Measurements from ENCODE around the gene KDM3B. TPM values are rescaled to one million over a fixed set of nuclear protein-coding genes. Genes with fewer than 3 reads are reported as not detected.

Gene KDM3B
- total and polyA plus RNA-seq, 9 of the 15 experiments (the other 6 are each of a cell fraction or from before 2014, with no cell fraction given): 13.8 to 62.8 (median 41.9) TPM

DNA sequence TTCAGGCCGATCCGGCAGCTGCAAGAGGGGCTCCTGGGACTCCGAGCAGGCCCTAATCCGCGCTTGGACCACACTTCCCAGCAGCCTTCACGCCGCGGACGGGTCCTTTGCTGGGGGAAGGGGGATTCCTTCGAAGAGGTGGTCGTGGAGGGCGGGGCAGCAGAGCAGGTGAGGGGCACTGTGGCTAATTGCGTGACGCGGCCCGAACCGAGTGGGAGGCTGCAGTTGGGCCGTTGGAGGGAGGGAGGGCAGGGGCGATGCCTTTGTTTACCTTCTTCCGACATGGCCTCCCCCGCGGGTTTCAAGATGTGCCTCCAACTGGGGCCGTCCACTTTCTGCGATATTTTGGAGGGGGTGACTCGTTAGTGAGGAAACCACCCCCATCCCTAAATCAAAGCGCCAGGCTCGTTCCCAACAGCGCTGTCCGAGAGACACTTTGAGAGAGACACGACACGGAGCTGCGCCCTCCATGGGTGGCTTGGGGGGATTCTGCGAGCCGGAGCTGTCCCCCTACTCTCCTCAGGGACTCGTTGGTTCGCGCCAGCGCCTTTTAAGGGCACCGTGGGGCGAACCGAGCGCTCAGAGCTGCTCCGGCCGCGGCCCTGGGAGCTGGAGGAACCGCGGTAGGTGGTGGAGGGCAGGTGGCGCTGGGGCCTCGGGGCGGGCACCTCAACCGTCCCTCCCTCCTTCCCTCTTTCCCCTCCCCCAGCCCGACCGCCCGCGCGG lies 14.6 kb upstream of the KDM3B start, which contains the start of gene FAM53C (continued):
- TF ChIP-seq, protein P1, sequence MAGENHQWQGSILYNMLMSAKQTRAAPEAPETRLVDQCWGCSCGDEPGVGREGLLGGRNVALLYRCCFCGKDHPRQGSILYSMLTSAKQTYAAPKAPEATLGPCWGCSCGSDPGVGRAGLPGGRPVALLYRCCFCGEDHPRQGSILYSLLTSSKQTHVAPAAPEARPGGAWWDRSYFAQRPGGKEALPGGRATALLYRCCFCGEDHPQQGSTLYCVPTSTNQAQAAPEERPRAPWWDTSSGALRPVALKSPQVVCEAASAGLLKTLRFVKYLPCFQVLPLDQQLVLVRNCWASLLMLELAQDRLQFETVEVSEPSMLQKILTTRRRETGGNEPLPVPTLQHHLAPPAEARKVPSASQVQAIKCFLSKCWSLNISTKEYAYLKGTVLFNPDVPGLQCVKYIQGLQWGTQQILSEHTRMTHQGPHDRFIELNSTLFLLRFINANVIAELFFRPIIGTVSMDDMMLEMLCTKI (IDR thresholded peaks at IDR 0.05; ENCODE audit: partially characterized antibody): no peak
- TF ChIP-seq, protein P2, sequence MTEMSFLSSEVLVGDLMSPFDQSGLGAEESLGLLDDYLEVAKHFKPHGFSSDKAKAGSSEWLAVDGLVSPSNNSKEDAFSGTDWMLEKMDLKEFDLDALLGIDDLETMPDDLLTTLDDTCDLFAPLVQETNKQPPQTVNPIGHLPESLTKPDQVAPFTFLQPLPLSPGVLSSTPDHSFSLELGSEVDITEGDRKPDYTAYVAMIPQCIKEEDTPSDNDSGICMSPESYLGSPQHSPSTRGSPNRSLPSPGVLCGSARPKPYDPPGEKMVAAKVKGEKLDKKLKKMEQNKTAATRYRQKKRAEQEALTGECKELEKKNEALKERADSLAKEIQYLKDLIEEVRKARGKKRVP (CRISPR knock-in tag; IDR thresholded peaks at IDR 0.05): peak; percentile 51
- TF ChIP-seq, protein P3, sequence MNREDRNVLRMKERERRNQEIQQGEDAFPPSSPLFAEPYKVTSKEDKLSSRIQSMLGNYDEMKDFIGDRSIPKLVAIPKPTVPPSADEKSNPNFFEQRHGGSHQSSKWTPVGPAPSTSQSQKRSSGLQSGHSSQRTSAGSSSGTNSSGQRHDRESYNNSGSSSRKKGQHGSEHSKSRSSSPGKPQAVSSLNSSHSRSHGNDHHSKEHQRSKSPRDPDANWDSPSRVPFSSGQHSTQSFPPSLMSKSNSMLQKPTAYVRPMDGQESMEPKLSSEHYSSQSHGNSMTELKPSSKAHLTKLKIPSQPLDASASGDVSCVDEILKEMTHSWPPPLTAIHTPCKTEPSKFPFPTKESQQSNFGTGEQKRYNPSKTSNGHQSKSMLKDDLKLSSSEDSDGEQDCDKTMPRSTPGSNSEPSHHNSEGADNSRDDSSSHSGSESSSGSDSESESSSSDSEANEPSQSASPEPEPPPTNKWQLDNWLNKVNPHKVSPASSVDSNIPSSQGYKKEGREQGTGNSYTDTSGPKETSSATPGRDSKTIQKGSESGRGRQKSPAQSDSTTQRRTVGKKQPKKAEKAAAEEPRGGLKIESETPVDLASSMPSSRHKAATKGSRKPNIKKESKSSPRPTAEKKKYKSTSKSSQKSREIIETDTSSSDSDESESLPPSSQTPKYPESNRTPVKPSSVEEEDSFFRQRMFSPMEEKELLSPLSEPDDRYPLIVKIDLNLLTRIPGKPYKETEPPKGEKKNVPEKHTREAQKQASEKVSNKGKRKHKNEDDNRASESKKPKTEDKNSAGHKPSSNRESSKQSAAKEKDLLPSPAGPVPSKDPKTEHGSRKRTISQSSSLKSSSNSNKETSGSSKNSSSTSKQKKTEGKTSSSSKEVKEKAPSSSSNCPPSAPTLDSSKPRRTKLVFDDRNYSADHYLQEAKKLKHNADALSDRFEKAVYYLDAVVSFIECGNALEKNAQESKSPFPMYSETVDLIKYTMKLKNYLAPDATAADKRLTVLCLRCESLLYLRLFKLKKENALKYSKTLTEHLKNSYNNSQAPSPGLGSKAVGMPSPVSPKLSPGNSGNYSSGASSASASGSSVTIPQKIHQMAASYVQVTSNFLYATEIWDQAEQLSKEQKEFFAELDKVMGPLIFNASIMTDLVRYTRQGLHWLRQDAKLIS (CRISPR knock-in tag; IDR thresholded peaks at IDR 0.05): peak; percentile 93
- TF ChIP-seq SMARCC2 (IDR thresholded peaks at IDR 0.05; ENCODE audit: low read depth) (no peak), SREBF1 (IDR thresholded peaks at IDR 0.05; ENCODE audit: borderline replicate concordance, low read depth, low read length) (peak; percentile 76), JUN (IDR thresholded peaks at IDR 0.05; ENCODE audit: borderline replicate concordance, low read depth, low read length) (peak; percentile 38; the same call in 1 of the 2 replicates), JUN (CRISPR knock-in tag; IDR thresholded peaks at IDR 0.05; ENCODE audit: borderline replicate concordance) (no peak), PTRF (tag; IDR thresholded peaks at IDR 0.05) (no peak), EZH2 (IDR thresholded peaks at IDR 0.05; ENCODE audit: borderline replicate concordance, low read depth, low read length) (no peak), TAF7 (tag; IDR thresholded peaks at IDR 0.05) (peak; percentile 97), RBM25 (IDR thresholded peaks at IDR 0.05; ENCODE audit: low read depth, low read length, severe bottlenecking) (no peak), ZNF717 (CRISPR knock-in tag; IDR thresholded peaks at IDR 0.05) (no peak), HIVEP1 (CRISPR knock-in tag; IDR thresholded peaks at IDR 0.05) (no peak), MYNN (IDR thresholded peaks at IDR 0.05) (no peak; the same call in 1 of the 2 replicates), MYNN (CRISPR knock-in tag; IDR thresholded peaks at IDR 0.05) (no peak), ZNF76 (CRISPR knock-in tag; IDR thresholded peaks at IDR 0.05; ENCODE audit: borderline replicate concordance) (no peak)
- TF ChIP-seq, protein P4, sequence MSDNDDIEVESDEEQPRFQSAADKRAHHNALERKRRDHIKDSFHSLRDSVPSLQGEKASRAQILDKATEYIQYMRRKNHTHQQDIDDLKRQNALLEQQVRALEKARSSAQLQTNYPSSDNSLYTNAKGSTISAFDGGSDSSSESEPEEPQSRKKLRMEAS (CRISPR knock-in tag; IDR thresholded peaks at IDR 0.05): peak; percentile 79
- TF ChIP-seq, protein P5, sequence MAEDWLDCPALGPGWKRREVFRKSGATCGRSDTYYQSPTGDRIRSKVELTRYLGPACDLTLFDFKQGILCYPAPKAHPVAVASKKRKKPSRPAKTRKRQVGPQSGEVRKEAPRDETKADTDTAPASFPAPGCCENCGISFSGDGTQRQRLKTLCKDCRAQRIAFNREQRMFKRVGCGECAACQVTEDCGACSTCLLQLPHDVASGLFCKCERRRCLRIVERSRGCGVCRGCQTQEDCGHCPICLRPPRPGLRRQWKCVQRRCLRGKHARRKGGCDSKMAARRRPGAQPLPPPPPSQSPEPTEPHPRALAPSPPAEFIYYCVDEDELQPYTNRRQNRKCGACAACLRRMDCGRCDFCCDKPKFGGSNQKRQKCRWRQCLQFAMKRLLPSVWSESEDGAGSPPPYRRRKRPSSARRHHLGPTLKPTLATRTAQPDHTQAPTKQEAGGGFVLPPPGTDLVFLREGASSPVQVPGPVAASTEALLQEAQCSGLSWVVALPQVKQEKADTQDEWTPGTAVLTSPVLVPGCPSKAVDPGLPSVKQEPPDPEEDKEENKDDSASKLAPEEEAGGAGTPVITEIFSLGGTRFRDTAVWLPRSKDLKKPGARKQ (CRISPR knock-in tag; IDR thresholded peaks at IDR 0.05): no peak
- TF ChIP-seq, protein P6, sequence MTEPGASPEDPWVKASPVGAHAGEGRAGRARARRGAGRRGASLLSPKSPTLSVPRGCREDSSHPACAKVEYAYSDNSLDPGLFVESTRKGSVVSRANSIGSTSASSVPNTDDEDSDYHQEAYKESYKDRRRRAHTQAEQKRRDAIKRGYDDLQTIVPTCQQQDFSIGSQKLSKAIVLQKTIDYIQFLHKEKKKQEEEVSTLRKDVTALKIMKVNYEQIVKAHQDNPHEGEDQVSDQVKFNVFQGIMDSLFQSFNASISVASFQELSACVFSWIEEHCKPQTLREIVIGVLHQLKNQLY (CRISPR knock-in tag; conservative IDR thresholded peaks at IDR 0.05): no peak
